ENCODE measurements around the gene FAM162B. TPM values are rescaled to one million over a fixed set of nuclear protein-coding genes. Genes with fewer than 3 reads are reported as not detected.
A peak's percentile ranks its signal among the peaks of the same experiment; 100 is the strongest.

Gene FAM162B
- 2.3 TPM for polyA plus RNA-seq (2013, experiment 1 of 2)
- polyA plus RNA-seq (2013, experiment 2 of 2): 2.4 TPM

DNA sequence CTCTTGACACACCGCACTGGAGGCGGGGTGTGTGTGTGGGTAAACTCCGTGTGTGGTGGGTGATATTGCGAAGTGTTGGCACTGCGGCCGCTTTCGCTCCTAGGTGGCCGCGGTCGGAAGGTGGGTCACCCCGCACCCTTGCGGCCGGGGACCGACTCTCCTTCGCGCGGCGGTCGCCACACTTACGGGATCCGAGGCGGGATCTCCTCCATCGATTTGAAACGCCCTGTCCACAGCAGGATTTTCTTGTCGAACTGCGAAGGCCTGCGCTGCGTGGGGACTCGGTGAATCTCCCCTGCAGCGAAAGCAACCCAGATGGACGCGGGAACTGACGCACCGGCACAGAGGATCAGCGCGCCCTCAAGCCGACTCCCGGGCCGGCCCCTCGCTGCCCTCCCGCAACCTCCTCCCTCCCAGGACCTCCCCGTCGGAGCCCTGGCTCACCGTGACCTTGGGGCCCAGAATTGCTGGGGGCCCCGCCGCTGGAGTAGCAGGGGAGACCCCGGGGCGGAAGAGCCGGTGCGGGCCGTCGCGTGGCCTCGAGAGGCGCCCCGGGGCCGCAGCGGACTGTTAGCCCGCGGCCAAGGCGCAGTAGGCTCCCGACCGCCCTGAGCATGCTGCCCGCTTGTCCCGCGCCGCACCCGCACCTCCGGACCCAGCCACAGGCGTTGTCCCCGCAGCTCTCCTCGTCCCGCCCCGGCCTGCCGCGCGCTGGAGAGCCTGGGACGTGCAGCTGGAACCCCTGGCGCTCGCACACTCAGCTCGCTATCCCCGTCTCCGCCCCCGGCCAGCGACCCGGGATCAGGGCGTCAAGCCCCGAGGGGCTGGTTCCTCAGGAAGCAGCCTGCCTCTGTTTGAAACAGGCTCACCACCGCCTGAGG lies at the start of gene FAM162B:
FAM162B (minus strand) TSS at position 759 of the 881 bp plus-strand sequence; CDS start at position 616, 143 bp downstream.
- Histone ChIP-seq H3K9ac (ENCODE audit: low read depth, low read length, poor library complexity) (peak within 1 kb of the TSS; percentile 82), H2BK120ac (ENCODE audit: low read depth, low read length) (no peak within 1 kb of the TSS), H4K91ac (ENCODE audit: low read depth, low read length, poor library complexity) (no peak within 1 kb of the TSS), H2AK5ac (ENCODE audit: low read depth, low read length) (peak within 1 kb of the TSS; percentile 49), H3K14ac (ENCODE audit: low read length) (no peak within 1 kb of the TSS), H4K8ac (ENCODE audit: low read depth, low read length) (no peak within 1 kb of the TSS), H3K4ac (ENCODE audit: low read length) (no peak within 1 kb of the TSS), H3K4me2 (ENCODE audit: insufficient read depth, low read length, poor library complexity, severe bottlenecking) (peak within 1 kb of the TSS; percentile 91), H3K23ac (ENCODE audit: low read depth, low read length, poor library complexity) (peak within 1 kb of the TSS; percentile 48), H2BK15ac (ENCODE audit: low read length) (peak within 1 kb of the TSS; percentile 27), H2AFZ (ENCODE audit: low read length) (peak within 1 kb of the TSS; percentile 94), H3K4me1 (ENCODE audit: control insufficient read depth in 2 of 2, insufficient read depth in 1 of 2, low read depth in 1 of 2, low read length in 2 of 2) (peaks cover 0 to 1% of the 10 kb centered on the region in 2 donors), H3K4me3 (ENCODE audit: low read length in 2 of 2) (peak within 1 kb of the TSS; percentile 26 to 80), H3K27ac (replicated peaks; ENCODE audit: low read length) (no peak within 1 kb of the TSS), H3K36me3 (replicated peaks in 1 of 2; ENCODE audit: control insufficient read depth in 2 of 2, insufficient read depth in 2 of 2, low read length in 2 of 2) (no peaks in the 10 kb centered on the region), H3K27me3 (ENCODE audit: control insufficient read depth in 3 of 3, insufficient read depth in 3 of 3, low read depth in 1 of 3, low read length in 3 of 3) (peaks cover 7 to 76% (median 25%) of the 10 kb centered on the region in 3 experiments), H2BK5ac (ENCODE audit: low read length) (no peak within 1 kb of the TSS), H2BK12ac (ENCODE audit: low read length) (no peak within 1 kb of the TSS), H3K9me3 (replicated peaks in 1 of 2; ENCODE audit: control insufficient read depth in 2 of 2, insufficient read depth in 1 of 2, low read depth in 1 of 2, low read length in 2 of 2) (no peaks in the 10 kb centered on the region), H3K18ac (ENCODE audit: low read length) (peak within 1 kb of the TSS; percentile 92), H3K79me1 (ENCODE audit: low read depth, low read length) (no peaks in the 10 kb centered on the region)
- WGBS, 2 donors (ENCODE audit: extremely low coverage in 2 of 2, insufficient read length in 2 of 2, insufficient replicate concordance in 1 of 2): no CpG with 5 or more reads among the region's 89 CpGs
- DNase-seq (ENCODE audit: low spot score): peak; percentile 40

DNA sequence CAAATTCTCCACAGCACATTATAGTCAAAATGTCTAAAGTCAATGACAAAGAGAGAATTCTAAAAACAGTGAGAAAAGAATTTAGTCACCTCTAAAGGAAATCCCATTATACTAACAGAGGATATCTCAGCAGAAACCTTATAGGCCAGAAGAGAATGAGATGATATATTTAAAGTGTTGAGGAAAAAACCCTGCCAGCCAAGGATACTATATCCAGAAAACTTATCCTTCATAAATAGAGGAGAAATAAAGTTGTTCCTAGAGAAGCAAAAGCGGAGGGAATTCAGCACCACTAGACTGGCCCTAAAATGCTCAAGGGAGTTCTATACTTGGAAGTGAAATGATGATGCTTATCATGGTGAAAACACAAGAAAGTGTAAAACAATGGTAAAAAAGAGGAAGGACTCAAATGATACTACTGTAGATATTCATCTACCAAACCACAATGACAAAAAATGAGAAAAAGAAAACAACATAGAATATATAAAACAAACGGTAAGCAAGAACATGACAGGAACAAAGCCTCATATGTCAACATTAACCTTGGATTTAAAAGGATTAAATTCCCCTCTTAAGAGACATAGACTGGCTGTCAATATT lies 46.6 kb upstream of the FAM162B start:
- Histone ChIP-seq H2BK5ac (ENCODE audit: low read length) (no peak overlapping the region), H3K4me2 (ENCODE audit: insufficient read depth, low read length, poor library complexity, severe bottlenecking) (no peak overlapping the region), H3K9me3 (replicated peaks in 1 of 2; ENCODE audit: control insufficient read depth in 2 of 2, insufficient read depth in 1 of 2, low read depth in 1 of 2, low read length in 2 of 2) (no peaks in the 10 kb centered on the region), H4K91ac (ENCODE audit: low read depth, low read length, poor library complexity) (no peak overlapping the region), H2AFZ (ENCODE audit: low read length) (no peak overlapping the region), H3K4me3 (ENCODE audit: low read length in 2 of 2) (no peak overlapping the region), H3K27me3 (ENCODE audit: control insufficient read depth in 3 of 3, insufficient read depth in 3 of 3, low read depth in 1 of 3, low read length in 3 of 3) (no peaks in the 10 kb centered on the region), H3K9ac (ENCODE audit: low read depth, low read length, poor library complexity) (no peak overlapping the region), H3K4me1 (ENCODE audit: control insufficient read depth in 2 of 2, insufficient read depth in 1 of 2, low read depth in 1 of 2, low read length in 2 of 2) (no peaks in the 10 kb centered on the region), H2BK15ac (ENCODE audit: low read length) (no peak overlapping the region), H2AK5ac (ENCODE audit: low read depth, low read length) (no peak overlapping the region), H3K27ac (replicated peaks; ENCODE audit: low read length) (no peak overlapping the region), H3K18ac (ENCODE audit: low read length) (no peak overlapping the region), H2BK12ac (ENCODE audit: low read length) (no peak overlapping the region), H4K8ac (ENCODE audit: low read depth, low read length) (no peak overlapping the region), H3K23ac (ENCODE audit: low read depth, low read length, poor library complexity) (no peak overlapping the region), H2BK120ac (ENCODE audit: low read depth, low read length) (no peak overlapping the region), H3K36me3 (replicated peaks in 1 of 2; ENCODE audit: control insufficient read depth in 2 of 2, insufficient read depth in 2 of 2, low read length in 2 of 2) (no peaks in the 10 kb centered on the region), H3K14ac (ENCODE audit: low read length) (no peak overlapping the region), H3K79me1 (ENCODE audit: low read depth, low read length) (no peaks in the 10 kb centered on the region), H3K4ac (ENCODE audit: low read length) (no peak overlapping the region)
- no peak for DNase-seq (ENCODE audit: low spot score)
- no CpG with 5 or more reads among the region's 2 CpGs for WGBS, 2 donors (ENCODE audit: extremely low coverage in 2 of 2, insufficient read length in 2 of 2, insufficient replicate concordance in 1 of 2)

DNA sequence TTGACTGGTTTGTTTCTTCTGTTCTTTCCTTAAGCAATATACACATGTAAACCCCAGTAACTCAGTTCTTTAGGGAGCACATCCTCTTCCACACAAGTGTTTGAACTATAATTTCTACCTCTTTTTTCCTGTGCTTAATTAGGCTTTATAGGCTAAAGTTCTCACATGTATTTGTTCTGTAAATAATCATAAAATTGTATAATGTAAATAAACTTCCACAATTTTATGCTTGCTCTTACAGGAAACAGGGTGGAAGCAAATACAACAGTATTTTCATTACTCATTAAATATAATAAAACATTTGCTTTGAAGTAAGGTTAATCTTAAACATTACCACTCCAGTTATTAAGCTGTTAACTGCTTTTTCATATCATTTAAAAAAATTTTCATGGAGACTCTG lies 36.5 kb upstream of the FAM162B start:
- no peak overlapping the region for H2AK5ac ChIP-seq (ENCODE audit: low read depth, low read length)
- H3K4me1 ChIP-seq (ENCODE audit: control insufficient read depth in 2 of 2, insufficient read depth in 1 of 2, low read depth in 1 of 2, low read length in 2 of 2): no peaks in the 10 kb centered on the region
- H3K79me1 ChIP-seq (ENCODE audit: low read depth, low read length): no peaks in the 10 kb centered on the region
- H3K9me3 ChIP-seq (replicated peaks in 1 of 2; ENCODE audit: control insufficient read depth in 2 of 2, insufficient read depth in 1 of 2, low read depth in 1 of 2, low read length in 2 of 2): no peaks in the 10 kb centered on the region
- no peak overlapping the region for H2BK12ac ChIP-seq (ENCODE audit: low read length)
- H3K27ac ChIP-seq (replicated peaks; ENCODE audit: low read length): no peak overlapping the region
- no peak overlapping the region for H3K14ac ChIP-seq (ENCODE audit: low read length)
- H3K4me3 ChIP-seq (ENCODE audit: low read length in 2 of 2): no peak overlapping the region
- no peak overlapping the region for H2BK15ac ChIP-seq (ENCODE audit: low read length)
- no peak overlapping the region for H2BK5ac ChIP-seq (ENCODE audit: low read length)
- H3K23ac ChIP-seq (ENCODE audit: low read depth, low read length, poor library complexity): no peak overlapping the region
- H2AFZ ChIP-seq (ENCODE audit: low read length): no peak overlapping the region
- no peaks in the 10 kb centered on the region for H3K36me3 ChIP-seq (replicated peaks in 1 of 2; ENCODE audit: control insufficient read depth in 2 of 2, insufficient read depth in 2 of 2, low read length in 2 of 2)
- H3K4ac ChIP-seq (ENCODE audit: low read length): no peak overlapping the region
- no peak overlapping the region for H3K9ac ChIP-seq (ENCODE audit: low read depth, low read length, poor library complexity)
- no peak overlapping the region for H3K18ac ChIP-seq (ENCODE audit: low read length)
- no peak for DNase-seq (ENCODE audit: low spot score)
- H4K8ac ChIP-seq (ENCODE audit: low read depth, low read length): no peak overlapping the region
- no peaks in the 10 kb centered on the region for H3K27me3 ChIP-seq (ENCODE audit: control insufficient read depth in 3 of 3, insufficient read depth in 3 of 3, low read depth in 1 of 3, low read length in 3 of 3)
- H3K4me2 ChIP-seq (ENCODE audit: insufficient read depth, low read length, poor library complexity, severe bottlenecking): no peak overlapping the region
- H4K91ac ChIP-seq (ENCODE audit: low read depth, low read length, poor library complexity): no peak overlapping the region
- H2BK120ac ChIP-seq (ENCODE audit: low read depth, low read length): no peak overlapping the region

DNA sequence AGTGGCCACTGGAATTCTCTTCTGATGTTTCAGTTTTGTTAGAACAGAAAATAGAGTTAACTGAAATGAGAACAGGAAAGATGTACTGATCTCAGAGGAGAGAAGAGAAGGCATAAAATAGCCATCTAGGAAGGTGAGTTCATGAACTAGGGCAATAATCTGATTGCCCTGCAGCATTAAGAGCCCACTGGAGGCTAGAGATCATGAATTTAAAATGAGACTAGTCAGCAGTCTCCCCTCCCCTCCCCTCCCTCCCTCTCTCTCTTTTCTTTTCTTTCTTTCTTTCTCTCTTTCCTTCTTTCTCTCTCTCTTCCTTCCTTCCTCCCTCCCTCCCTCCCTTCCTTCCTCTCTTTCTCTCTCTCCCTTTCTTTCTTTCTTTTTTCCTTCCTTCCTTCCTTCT lies 34.4 kb upstream of the FAM162B start:
- H3K14ac ChIP-seq (ENCODE audit: low read length): no peak overlapping the region
- no peak overlapping the region for H3K4me3 ChIP-seq (ENCODE audit: low read length in 2 of 2)
- no peaks in the 10 kb centered on the region for H3K9me3 ChIP-seq (replicated peaks in 1 of 2; ENCODE audit: control insufficient read depth in 2 of 2, insufficient read depth in 1 of 2, low read depth in 1 of 2, low read length in 2 of 2)
- no peak for DNase-seq (ENCODE audit: low spot score)
- H4K91ac ChIP-seq (ENCODE audit: low read depth, low read length, poor library complexity): no peak overlapping the region
- H2BK5ac ChIP-seq (ENCODE audit: low read length): no peak overlapping the region
- no peak overlapping the region for H2AK5ac ChIP-seq (ENCODE audit: low read depth, low read length)
- no peak overlapping the region for H3K18ac ChIP-seq (ENCODE audit: low read length)
- no peak overlapping the region for H3K4me2 ChIP-seq (ENCODE audit: insufficient read depth, low read length, poor library complexity, severe bottlenecking)
- no peak overlapping the region for H4K8ac ChIP-seq (ENCODE audit: low read depth, low read length)
- no peak overlapping the region for H3K27ac ChIP-seq (replicated peaks; ENCODE audit: low read length)
- H3K4ac ChIP-seq (ENCODE audit: low read length): no peak overlapping the region
- no peak overlapping the region for H2BK15ac ChIP-seq (ENCODE audit: low read length)
- no peak overlapping the region for H2AFZ ChIP-seq (ENCODE audit: low read length)
- H3K27me3 ChIP-seq (ENCODE audit: control insufficient read depth in 3 of 3, insufficient read depth in 3 of 3, low read depth in 1 of 3, low read length in 3 of 3): peaks cover 0 to 3% (median 0%) of the 10 kb centered on the region in 3 experiments
- H3K9ac ChIP-seq (ENCODE audit: low read depth, low read length, poor library complexity): no peak overlapping the region
- no peaks in the 10 kb centered on the region for H3K36me3 ChIP-seq (replicated peaks in 1 of 2; ENCODE audit: control insufficient read depth in 2 of 2, insufficient read depth in 2 of 2, low read length in 2 of 2)
- H3K79me1 ChIP-seq (ENCODE audit: low read depth, low read length): no peaks in the 10 kb centered on the region
- H2BK12ac ChIP-seq (ENCODE audit: low read length): no peak overlapping the region
- no peaks in the 10 kb centered on the region for H3K4me1 ChIP-seq (ENCODE audit: control insufficient read depth in 2 of 2, insufficient read depth in 1 of 2, low read depth in 1 of 2, low read length in 2 of 2)
- no peak overlapping the region for H2BK120ac ChIP-seq (ENCODE audit: low read depth, low read length)
- no peak overlapping the region for H3K23ac ChIP-seq (ENCODE audit: low read depth, low read length, poor library complexity)
